Measurements from ENCODE around the gene HMG20A.

The HMG20A gene

DNA sequence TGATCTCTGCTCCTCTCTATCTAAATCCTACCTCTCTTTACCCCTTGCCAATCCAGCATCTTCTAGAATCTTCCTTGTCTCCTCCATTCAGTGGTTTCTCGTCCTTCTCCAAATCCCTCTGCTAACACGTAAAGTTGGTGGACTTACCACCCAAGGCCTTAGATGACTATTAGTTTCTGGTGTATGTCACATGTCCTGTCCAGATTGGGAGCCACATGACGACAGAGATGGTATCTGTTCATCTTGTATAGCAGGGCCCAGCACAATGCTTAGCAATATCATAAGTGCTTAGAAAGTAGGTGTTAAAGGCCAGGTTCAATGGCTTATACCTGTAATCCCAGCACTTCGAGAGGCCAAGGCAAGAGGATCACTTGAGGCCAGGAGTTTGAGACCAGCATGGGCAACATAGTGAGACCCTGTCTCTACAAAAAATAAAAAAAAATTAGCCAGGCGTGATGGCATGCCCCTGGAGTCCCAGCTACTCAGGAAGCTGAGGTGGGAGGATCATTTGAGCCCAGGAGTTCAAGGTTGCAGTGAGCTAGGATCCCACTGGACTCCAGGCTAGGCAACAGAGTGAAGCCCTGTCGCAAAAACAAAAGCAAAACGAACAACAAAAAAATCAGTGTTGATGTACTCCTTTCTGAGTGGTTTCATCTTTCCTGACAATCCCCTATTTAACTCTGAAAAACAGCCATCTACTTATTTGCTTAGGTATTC, 81.8 kb downstream of the HMG20A start:
- no peak for DNase-seq

GRCh38 chr15:77503240-77503639, 82.6 kb downstream of the HMG20A start:
- DNase-seq: no peak

GRCh38 chr15:77503764-77504163, 83.1 kb downstream of the HMG20A start:
- DNase-seq: no peak

DNA sequence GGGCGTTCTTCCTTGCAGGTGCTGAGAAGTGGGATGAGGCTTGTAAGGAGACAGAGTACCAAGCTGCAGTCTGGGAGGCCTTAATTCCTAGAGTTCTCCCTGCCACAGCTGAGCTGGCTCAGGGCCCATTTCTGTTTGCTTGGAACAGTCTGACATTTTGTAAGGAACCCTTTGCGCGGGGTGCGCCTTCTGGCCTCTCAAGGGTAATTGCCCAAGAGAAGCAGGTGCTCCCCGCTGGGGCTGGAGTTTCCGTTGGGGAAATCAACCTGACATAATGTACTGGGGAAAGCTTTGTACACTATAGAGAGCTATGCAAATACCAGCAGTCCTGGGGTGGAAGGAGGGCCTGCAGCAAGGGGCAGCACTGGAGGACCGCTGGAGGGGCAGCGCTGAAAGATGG, 83.6 kb downstream of the HMG20A start:
- no peak for DNase-seq

DNA sequence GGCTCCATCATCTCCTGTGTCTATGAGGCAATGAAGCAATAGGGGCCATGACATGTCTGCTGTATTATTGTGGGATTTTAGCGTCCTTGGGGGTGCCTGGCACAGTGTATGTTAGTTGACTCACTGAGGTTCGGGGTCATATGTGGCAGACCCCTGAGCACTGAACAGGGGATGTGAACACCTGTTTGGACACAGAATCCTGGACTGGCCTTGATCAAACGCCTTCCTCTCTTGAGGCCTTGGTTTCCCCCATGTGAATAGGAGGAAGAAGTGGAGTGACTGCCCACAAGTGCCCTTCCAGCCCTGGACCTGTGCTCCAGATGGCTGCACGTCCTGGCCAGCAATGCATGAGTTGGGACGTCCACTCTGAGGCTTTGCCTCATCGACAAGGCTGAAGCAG, 84.2 kb downstream of the HMG20A start:
- DNase-seq: no peak

- no peak for DNase-seq
These were observed 84.9 kb downstream of the HMG20A start for GRCh38 chr15:77505556-77505955.

- DNase-seq: no peak
These were observed 85.8 kb downstream of the HMG20A start for GRCh38 chr15:77506311-77507142.

DNA sequence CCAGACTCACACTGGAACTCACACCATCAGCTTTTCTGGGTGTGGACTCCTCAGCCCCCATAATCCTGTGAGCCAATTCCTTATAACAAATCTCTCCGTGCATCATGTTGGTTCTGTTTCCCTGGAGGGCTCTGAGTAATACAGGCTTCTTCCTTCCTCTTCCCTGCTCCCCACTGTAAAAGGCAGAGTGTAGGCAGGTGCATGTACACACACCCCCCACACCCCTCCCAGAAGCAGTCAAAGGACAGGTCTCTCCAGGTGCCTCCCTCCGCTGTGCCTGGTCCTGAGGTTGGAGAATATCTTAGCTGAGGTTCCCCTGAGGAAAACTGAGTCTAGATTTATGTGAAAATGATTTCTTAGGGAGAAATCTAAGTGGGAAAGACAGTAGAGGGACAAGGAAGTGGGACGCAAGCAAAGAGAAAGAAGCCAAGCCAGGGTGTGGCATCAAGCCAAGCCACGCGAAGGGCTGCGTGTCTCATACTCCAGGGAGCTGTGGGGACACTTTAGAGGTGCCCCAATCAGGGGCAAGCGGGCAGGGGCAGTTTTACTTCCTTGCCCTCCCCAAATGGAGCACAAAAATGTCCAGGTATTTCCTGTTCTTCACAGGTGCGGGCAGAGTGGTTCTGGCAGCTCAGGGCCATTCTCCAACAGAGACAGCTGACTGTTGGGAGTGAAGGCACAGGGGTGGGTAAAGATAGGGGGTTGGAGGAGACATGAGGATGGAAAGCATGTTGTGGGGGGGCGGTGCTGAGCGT, 86.6 kb downstream of the HMG20A start:
- DNase-seq: no peak

GRCh38 chr15:77507911-77508310, 87.2 kb downstream of the HMG20A start:
- no peak for DNase-seq

DNA sequence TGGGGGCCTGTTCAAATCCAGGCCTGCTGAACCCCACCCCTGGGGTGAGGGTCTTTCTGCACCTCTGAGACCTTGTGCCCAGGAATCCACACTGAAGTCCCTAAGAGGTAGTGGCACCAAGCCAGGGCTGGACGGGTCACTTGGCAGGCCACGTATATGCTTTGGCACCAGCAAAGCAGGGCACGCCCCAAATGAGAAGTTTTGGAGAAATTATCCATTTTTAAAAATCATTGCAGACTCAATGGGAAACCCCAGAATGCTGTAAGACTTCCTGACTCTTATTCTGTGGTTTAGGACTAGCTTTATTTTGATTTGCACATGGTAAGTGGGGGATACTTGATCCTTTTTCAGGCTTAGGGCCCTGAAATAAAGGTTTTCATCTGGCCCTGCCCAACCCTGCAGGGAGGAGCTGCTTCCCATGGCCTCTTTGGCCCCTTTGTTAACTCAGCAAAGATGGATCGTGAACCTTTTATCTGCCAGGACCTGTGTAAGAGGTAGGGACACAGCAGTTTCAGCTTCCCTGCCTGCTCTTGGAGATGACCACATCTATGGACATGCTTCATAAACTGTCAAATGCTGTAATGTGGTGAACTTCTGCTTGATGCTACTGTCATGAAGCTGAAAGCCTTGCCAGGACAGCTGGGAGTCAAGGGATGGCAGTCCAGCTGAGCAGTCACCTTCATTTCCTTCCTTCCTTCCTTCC, 88.0 kb downstream of the HMG20A start:
- no peak for DNase-seq

DNA sequence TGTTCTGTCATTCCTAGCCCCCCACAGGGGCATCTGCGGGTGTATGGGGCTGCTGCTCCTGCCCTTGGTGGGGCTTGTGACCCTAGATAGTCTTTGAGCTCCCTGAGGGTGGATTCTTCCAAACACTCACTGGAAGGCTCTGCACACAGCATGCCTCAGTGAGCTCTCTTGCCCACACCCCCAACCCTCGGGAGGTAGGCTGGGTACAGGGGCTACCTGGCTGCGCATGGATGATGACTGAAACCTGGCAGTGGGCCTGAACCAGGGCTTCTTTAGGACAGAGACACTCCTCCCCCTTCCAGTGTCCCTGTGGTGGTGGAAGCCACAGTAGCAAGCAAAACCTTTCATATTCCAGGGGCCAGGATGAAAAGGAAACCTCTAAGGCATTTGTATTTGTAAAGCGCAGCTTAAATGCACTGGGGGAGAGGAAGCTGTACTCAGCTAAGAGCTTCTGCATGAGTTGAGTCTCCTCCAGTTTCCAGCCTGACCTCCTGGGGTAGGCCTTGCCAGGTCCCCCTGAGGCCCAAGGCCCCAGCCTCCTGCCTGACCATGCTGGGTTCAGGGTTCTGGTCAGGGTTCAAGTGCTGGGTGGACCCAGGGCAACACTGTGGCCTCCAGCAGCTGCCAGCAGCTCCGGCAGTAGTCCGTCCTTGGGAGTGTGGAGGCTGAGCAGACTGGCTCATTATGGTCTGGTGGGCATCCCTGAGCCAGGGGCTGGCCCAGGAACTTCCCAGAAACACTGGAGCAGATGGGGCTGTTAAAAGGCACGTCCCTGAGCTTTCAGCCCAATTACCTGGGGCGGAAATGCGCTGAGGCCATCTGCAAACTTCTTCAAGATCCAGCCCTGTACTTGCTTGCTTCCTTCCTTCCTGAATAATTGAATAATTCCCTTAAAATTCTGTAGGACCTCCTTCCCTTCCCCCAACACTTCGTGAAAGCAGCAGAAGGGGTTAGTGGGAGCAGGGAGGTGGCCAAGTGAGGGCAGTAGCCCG, 89.7 kb downstream of the HMG20A start:
- DNase-seq: no peak

- DNase-seq: no peak
These were observed 91.2 kb downstream of the HMG20A start for GRCh38 chr15:77511869-77512268.

DNA sequence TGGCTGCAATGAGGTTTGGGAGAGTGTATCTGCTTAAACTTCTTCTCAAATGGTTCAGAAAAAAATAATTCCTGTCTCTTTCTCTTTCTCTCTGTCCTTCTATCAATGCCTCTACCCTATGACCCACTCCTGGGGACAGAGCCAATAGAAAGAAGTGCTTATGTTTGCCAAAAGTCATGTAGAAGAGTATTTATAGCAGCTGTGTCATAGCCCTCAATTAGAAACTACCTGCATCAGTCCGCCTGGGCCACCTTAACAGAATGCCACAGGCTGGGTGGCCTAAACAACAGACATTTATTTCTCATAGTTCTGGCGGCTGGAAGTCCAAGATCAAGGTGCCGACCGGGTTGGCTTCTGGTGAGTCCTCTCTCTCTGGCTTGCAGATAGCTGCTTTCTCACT, 92.5 kb downstream of the HMG20A start:
- DNase-seq: no peak

- DNase-seq: no peak
These were observed 94.1 kb downstream of the HMG20A start for GRCh38 chr15:77514641-77515402.

DNA sequence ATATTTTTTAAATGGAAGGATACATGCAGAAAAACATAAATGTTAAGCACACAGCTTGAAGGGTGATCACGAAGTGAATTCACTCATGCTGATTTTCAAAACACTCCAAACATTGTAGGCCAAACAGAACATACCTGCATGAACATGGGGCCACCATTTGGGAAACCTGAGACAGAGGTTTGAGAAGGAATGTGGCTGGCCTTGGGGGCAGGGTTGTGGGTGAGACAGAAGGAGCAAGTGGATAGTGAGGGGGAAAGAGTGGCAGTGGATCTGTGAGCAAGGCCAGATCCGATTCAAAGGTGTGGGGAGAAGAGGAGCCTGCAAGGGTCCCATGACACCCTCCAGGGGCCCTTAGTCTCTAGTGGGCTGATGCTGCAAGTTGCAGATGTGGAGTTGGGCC, 94.9 kb downstream of the HMG20A start:
- DNase-seq: no peak

GRCh38 chr15:77516076-77516475, 95.4 kb downstream of the HMG20A start:
- no peak for DNase-seq

DNA sequence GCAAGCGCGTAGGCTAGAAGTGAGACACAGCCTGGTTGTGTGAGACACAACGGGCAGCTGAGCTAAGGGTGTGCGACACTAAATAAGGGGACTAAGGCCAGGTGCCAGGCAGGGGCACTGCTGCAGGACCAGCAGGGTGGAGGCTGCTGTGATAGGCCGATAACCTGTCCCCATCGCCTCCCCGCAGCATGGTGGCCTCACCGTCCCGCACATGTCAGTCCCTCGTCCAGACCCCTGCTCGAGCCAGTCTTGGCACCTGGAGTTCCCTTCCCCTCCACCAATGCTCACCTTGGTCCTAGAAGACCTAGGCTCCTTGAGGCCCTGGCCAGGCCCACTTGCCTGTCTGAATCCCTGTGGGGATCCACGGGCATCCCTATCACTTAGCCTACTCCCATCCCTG, 96.1 kb downstream of the HMG20A start:
- DNase-seq: no peak

DNA sequence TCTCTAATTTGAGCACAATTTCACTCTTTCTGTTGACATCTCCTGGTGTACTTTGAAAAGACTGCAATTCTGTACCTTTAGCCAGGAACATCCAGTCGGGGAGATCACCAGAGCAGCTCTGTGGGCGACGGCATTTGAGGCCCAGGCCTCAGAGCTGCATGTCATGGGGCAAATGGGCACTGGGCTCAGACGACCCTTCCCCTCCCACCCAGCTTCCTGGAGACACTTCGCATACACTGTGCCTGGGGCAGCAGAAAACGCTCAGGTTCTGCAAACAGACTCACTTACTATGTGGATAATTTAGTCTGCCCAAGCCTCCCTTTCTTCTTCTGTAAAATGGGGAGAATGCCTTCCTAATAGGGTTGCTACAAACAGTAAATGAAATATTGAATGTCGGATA, 96.9 kb downstream of the HMG20A start:
- DNase-seq: no peak

DNA sequence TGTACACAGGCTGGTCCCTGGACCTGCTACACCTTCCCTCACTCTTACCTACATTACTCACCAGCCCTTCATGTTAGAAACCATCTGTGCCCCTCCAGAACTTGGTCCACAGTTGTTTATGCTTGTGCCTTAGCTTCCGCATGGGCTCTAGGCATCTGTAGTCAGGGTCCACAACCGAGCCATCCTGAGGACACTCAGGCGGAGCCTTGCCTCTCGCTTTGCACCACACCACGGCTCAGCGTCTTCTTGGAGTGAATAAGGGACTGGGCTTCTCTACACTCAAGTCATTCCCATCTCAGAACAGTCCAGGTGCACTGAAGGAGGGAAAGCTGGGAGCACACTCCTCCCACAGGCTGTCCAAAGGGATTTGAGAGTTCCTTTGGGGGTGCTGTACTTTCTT, 97.8 kb downstream of the HMG20A start:
- no peak for DNase-seq

- DNase-seq: no peak
These were observed 98.9 kb downstream of the HMG20A start for GRCh38 chr15:77519540-77519939.

GRCh38 chr15:77521206-77521605, 100.5 kb downstream of the HMG20A start:
- no peak for DNase-seq

Measured in T-helper 1 cell (primary cell).